ENCODE measurements around the gene CCDC122. TPM values are rescaled to one million over a fixed set of nuclear protein-coding genes. Genes with fewer than 3 reads are reported as not detected.

The CCDC122 gene
- polyA plus RNA-seq, 2 of the 4 experiments (the other 2 are of a cell fraction): 2.6 to 4.3 TPM

GRCh38 chr13:43848001-43848649 lies 31.4 kb downstream of the CCDC122 start:
- Histone ChIP-seq H3K9me3 (peaks cover 17% of the 10 kb centered on the region), H3K4me3 (no peak overlapping the region), H3K4me2 (peak overlapping the region; percentile 26; the same call in 1 of the 3 replicates), H3K4me1 (peaks cover 10% of the 10 kb centered on the region; the same call in 1 of the 3 replicates), H3K27ac (peak overlapping the region; percentile 16 to 52; a peak in 1 of 6 replicates)
- DNase-seq (ENCODE audit: low read depth in 1 of 2, low spot score in 1 of 2): peak in 1 of 2 experiments; percentile 1
- TF ChIP-seq EP300 (IDR thresholded peaks at IDR 0.05) (no peak), CHD4 (IDR thresholded peaks at IDR 0.05; ENCODE audit: borderline replicate concordance) (no peak), BHLHE40 (IDR thresholded peaks at IDR 0.05; ENCODE audit: low read depth, low read length) (no peak), GATA3 (IDR thresholded peaks at IDR 0.05; ENCODE audit: borderline replicate concordance) (no peak), FOSL2 (IDR thresholded peaks at IDR 0.05) (no peak), FOSL2 (CRISPR knock-in tag; IDR thresholded peaks at IDR 0.05) (0 out of 2 replicates have a peak, but pooled peaks have one; percentile 24), JUN (IDR thresholded peaks at IDR 0.05) (no peak), FOSB (CRISPR knock-in tag; IDR thresholded peaks at IDR 0.05) (no peak), CEBPB (IDR thresholded peaks at IDR 0.05) (peak; percentile 12 to 55; a peak in 1 of 4 replicates), KDM1A (IDR thresholded peaks at IDR 0.05; ENCODE audit: low read depth) (no peak)
- CTCF ChIA-PET: interaction anchor here (0.7 kb wide), 1 partner anchor 172 kb away, joined by 4 read pairs; no protein-coding TSS in a partner anchor
- POLR2A ChIA-PET: no interaction called here
- 90% methylated on average over 1 of the region's 1 CpG for WGBS (ENCODE audit: missing lambda C conversion rate)
- FAIRE-seq: no peak
- no peak for ATAC-seq

- WGBS (ENCODE audit: missing lambda C conversion rate): 85% methylated on average over 3 of the region's 3 CpGs
- ATAC-seq: no peak
These were observed 32.9 kb downstream of the CCDC122 start for GRCh38 chr13:43846496-43847158.

GRCh38 chr13:43838909-43839308 lies 40.6 kb downstream of the CCDC122 start:
- no peaks in the 10 kb centered on the region for H3K9me3 ChIP-seq
- no peak overlapping the region for H3K4me3 ChIP-seq
- CTCF ChIA-PET: no interaction called here
- ATAC-seq (no peak), DNase-seq (ENCODE audit: low read depth in 1 of 2, low spot score in 1 of 2) (no peak), FAIRE-seq (no peak)
- 77% methylated on average over 4 of the region's 4 CpGs for WGBS (ENCODE audit: missing lambda C conversion rate)
- TF ChIP-seq FOXS1 (CRISPR knock-in tag; IDR thresholded peaks at IDR 0.05): no peak
- TF ChIP-seq KDM5A (IDR thresholded peaks at IDR 0.05): no peak
- no peak for TF ChIP-seq POLR2AphosphoS2 (conservative IDR thresholded peaks at IDR 0.05; ENCODE audit: low read length)
- TF ChIP-seq ESRRA (IDR thresholded peaks at IDR 0.05; ENCODE audit: borderline replicate concordance, low read length): no peak
- no peak overlapping the region for H3K27ac ChIP-seq
- H3K4me1 ChIP-seq: no peaks in the 10 kb centered on the region
- POLR2A ChIA-PET: no interaction called here
- H3K4me2 ChIP-seq: no peak overlapping the region

More at GRCh38 chr13:43846496-43847158, 32.9 kb downstream of the CCDC122 start:
- ChIA-PET CTCF (no interaction called here), POLR2A (no interaction called here)
- Histone ChIP-seq H3K9me3 (peaks cover 8% of the 10 kb centered on the region; the same call in 2 of the 3 replicates), H3K4me3 (no peak overlapping the region), H3K27ac (no peak overlapping the region), H3K4me1 (peaks cover 10% of the 10 kb centered on the region; the same call in 1 of the 3 replicates), H3K4me2 (no peak overlapping the region)
- no peak for DNase-seq (ENCODE audit: low read depth in 1 of 2, low spot score in 1 of 2)
- no peak for FAIRE-seq
- no peak for TF ChIP-seq MAZ (IDR thresholded peaks at IDR 0.05; ENCODE audit: borderline replicate concordance, low read depth, low read length)
- no peak for TF ChIP-seq SMC3 (IDR thresholded peaks at IDR 0.05)
- no peak for TF ChIP-seq PHF8 (IDR thresholded peaks at IDR 0.05; ENCODE audit: borderline replicate concordance, low read depth)
- no peak for TF ChIP-seq HDAC2 (IDR thresholded peaks at IDR 0.05)
- no peak for TF ChIP-seq TP53 (CRISPR knock-in tag; IDR thresholded peaks at IDR 0.05)
- TF ChIP-seq MAFK (IDR thresholded peaks at IDR 0.05; ENCODE audit: partially characterized antibody): no peak
- TF ChIP-seq CHD2 (IDR thresholded peaks at IDR 0.05; ENCODE audit: low read length, partially characterized antibody): no peak
- TF ChIP-seq RAD21 (conservative IDR thresholded peaks at IDR 0.05 in 1 of 2, IDR thresholded peaks at IDR 0.05 in 1 of 2): no peak
- TF ChIP-seq CBX2 (IDR thresholded peaks at IDR 0.05; ENCODE audit: borderline replicate concordance, low read depth): no peak
- no peak for TF ChIP-seq CEBPB (IDR thresholded peaks at IDR 0.05)

Data from A549 (cell line).